OCI-LY7 (cell line): ENCODE results near the gene ZBTB20. TPM values are rescaled to one million over a fixed set of nuclear protein-coding genes. Genes with fewer than 3 reads are reported as not detected.

Experiments used
- BruUV-seq: library from RNA; stranded (reverse); fragments of 400-500 nt; replicated peaks from 2 replicates; lab custom pipeline; 2021; lab: Mats Ljungman, UMichigan
- CTCF ChIA-PET: fragments of 300-600 bp; sonication (Branson Sonifier 250); formaldehyde crosslinking; loops from one replicate; lab custom pipeline; 2022; ENCODE audit warnings: antibody characterized with exemption; ENCODE audit not compliant: unreplicated experiment; lab: Charles Lee
- POLR2A ChIA-PET: fragments of 300-600 bp; sonication (Branson Sonifier 250); formaldehyde crosslinking; loops from one replicate; lab custom pipeline; 2022; ENCODE audit warnings: antibody characterized with exemption; lab: Charles Lee
- DNase-seq: peaks from one replicate; pipeline ENCODE4 v3.0.0-alpha.2; 2015; ENCODE audit warnings: low spot score
- H2AFZ ChIP-seq: fragments of 200-600 bp; sonication (generic), shearing (Covaris generic); 2 replicates; pipeline ENCODE4 v1.6.1; 2014; ENCODE audit warnings: mild to moderate bottlenecking, antibody characterized with exemption, low read length, moderate library complexity
- H3K27ac ChIP-seq: fragments of 200-600 bp; sonication (generic); 2 replicates; pipeline ENCODE4 v1.5.1; 2014; ENCODE audit warnings: mixed run types, low read depth, mild to moderate bottlenecking, moderate library complexity, low read length, inconsistent platforms; ENCODE audit not compliant: poor library complexity, severe bottlenecking
- H3K36me3 ChIP-seq: fragments of 200-600 bp; sonication (generic); 2 replicates; pipeline ENCODE4 v1.6.1; 2014; ENCODE audit warnings: mild to moderate bottlenecking, antibody characterized with exemption, low read length, moderate library complexity, mixed read lengths; ENCODE audit not compliant: insufficient read depth
- H3K4me1 ChIP-seq: fragments of 200-600 bp; sonication (generic); 2 replicates; pipeline ENCODE4 v1.5.1; 2014; ENCODE audit warnings: mild to moderate bottlenecking, low read length; ENCODE audit not compliant: insufficient read depth, poor library complexity, severe bottlenecking
- H3K4me2 ChIP-seq: fragments of 200-600 bp; sonication (generic); 2 replicates; pipeline ENCODE4 v1.6.1; 2014; ENCODE audit warnings: mild to moderate bottlenecking, low read length
- H3K4me3 ChIP-seq: fragments of 200-600 bp; sonication (generic); 2 replicates; pipeline ENCODE4 v1.5.1; 2014; ENCODE audit warnings: mild to moderate bottlenecking, low read depth, low read length; ENCODE audit not compliant: poor library complexity, severe bottlenecking
- H3K79me2 ChIP-seq: fragments of 200-600 bp; sonication (generic); 2 replicates; pipeline ENCODE4 v1.6.1; 2016; ENCODE audit warnings: low read depth, mild to moderate bottlenecking, low read length, moderate library complexity, mixed read lengths; ENCODE audit not compliant: insufficient read depth
- H3K9me2 ChIP-seq: fragments of 200-600 bp; sonication (generic); 2 replicates; pipeline ENCODE4 v1.6.1; 2016; ENCODE audit warnings: mild to moderate bottlenecking, low read length, mixed read lengths; ENCODE audit not compliant: insufficient read depth
- H3K9me3 ChIP-seq: fragments of 200-600 bp; sonication (generic); 2 replicates; pipeline ENCODE4 v1.6.1; 2014; ENCODE audit warnings: mild to moderate bottlenecking, mixed run types, low read length, mixed read lengths
- H4K20me1 ChIP-seq: fragments of 200-600 bp; sonication (generic); 2 replicates; pipeline ENCODE4 v1.6.1; 2014; ENCODE audit warnings: mild to moderate bottlenecking, antibody characterized with exemption, low read length, moderate library complexity, mixed read lengths; ENCODE audit not compliant: insufficient read depth
- EZH2phosphoT487 ChIP-seq: fragments of 200-600 bp; sonication (generic); IDR thresholded peaks from 2 replicates; pipeline ENCODE4 v1.6.1; 2018; ENCODE audit warnings: low read depth, borderline replicate concordance, mild to moderate bottlenecking, mixed run types, antibody characterized with exemption, low read length, moderate library complexity, mixed read lengths
- intact Hi-C: fragments of 100-400 bp; cut with micrococcal nuclease; formaldehyde crosslinking; loops from one replicate; pipeline ENCODE4 v1.10.0; 2022; ENCODE audit not compliant: unreplicated experiment
- total RNA-seq, 2 experiments: library from RNA; depleted of rRNA in 1 of 2; stranded (reverse); fragments of >200 nt in 1 of 2; shearing (Covaris generic) in 1 of 2; gene quantifications; 2 replicates each; pipeline ENCODE4 v1.2.3, GENCODE V29; 2014 to 2022
- TF ChIP-seq, protein P1 (sequence below): fragments of 200-600 bp; sonication (generic); conservative IDR thresholded peaks from 2 replicates; pipeline ENCODE4 v1.5.1; 2014; ENCODE audit warnings: mild to moderate bottlenecking, antibody characterized with exemption, low read length, moderate library complexity, mixed read lengths

Gene ZBTB20
- total RNA-seq, 2 experiments from 2014 or later: 5.5 to 11.8 TPM

GRCh38 chr3:114328345-114328744 is 818.7 kb downstream of the ZBTB20 start:
- Histone ChIP-seq H3K4me1 (peaks cover 10% of the 10 kb centered on the region), H3K4me3 (no peak overlapping the region), H3K36me3 (no peaks in the 10 kb centered on the region), H2AFZ (no peak overlapping the region), H3K4me2 (no peak overlapping the region), H3K27ac (no peak overlapping the region), H3K9me3 (peaks cover 4% of the 10 kb centered on the region; the same call in 1 of the 2 replicates), H3K9me2 (no peaks in the 10 kb centered on the region), H4K20me1 (no peaks in the 10 kb centered on the region), H3K79me2 (no peaks in the 10 kb centered on the region)
- DNase-seq: no peak
- intact Hi-C loops: no loop called here
- BruUV-seq: no TSS peak
- POLR2A ChIA-PET: interaction anchor here (1.1 to 1.3 kb wide), 2 partner anchors 17 to 21 kb away, joined by 3 to 5 read pairs; no protein-coding TSS in a partner anchor
- CTCF ChIA-PET: no interaction called here
- TF ChIP-seq, protein P1, sequence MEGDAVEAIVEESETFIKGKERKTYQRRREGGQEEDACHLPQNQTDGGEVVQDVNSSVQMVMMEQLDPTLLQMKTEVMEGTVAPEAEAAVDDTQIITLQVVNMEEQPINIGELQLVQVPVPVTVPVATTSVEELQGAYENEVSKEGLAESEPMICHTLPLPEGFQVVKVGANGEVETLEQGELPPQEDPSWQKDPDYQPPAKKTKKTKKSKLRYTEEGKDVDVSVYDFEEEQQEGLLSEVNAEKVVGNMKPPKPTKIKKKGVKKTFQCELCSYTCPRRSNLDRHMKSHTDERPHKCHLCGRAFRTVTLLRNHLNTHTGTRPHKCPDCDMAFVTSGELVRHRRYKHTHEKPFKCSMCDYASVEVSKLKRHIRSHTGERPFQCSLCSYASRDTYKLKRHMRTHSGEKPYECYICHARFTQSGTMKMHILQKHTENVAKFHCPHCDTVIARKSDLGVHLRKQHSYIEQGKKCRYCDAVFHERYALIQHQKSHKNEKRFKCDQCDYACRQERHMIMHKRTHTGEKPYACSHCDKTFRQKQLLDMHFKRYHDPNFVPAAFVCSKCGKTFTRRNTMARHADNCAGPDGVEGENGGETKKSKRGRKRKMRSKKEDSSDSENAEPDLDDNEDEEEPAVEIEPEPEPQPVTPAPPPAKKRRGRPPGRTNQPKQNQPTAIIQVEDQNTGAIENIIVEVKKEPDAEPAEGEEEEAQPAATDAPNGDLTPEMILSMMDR: no peak
- TF ChIP-seq EZH2phosphoT487: no peak

DNA sequence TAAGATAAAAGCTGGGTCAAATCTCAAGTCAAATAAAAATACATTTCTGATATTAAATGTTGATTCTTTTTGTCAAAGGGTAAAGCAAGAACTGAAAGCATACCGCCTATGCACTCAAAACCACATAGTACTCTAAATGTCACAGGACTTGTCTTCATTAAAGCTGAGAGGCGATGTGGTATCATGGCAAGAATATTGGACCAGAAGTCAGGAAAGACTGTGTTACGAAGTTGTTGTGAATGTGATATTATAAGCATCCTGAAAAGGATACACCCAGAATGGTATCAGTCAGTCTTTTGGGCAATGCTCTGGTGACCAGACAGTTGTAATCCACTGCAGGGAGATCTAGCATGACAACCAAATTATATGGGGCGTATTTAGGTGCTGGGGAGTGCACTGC is 819.4 kb downstream of the ZBTB20 start:
- Histone ChIP-seq H2AFZ (no peak overlapping the region), H3K79me2 (no peaks in the 10 kb centered on the region), H3K27ac (no peak overlapping the region), H3K9me3 (peaks cover 4% of the 10 kb centered on the region; the same call in 1 of the 2 replicates), H4K20me1 (no peaks in the 10 kb centered on the region), H3K4me3 (no peak overlapping the region), H3K9me2 (no peaks in the 10 kb centered on the region), H3K4me2 (no peak overlapping the region), H3K4me1 (peaks cover 3% of the 10 kb centered on the region), H3K36me3 (no peaks in the 10 kb centered on the region)
- POLR2A ChIA-PET: interaction anchor here (0.6 to 1.1 kb wide), 3 partner anchors 16 to 104 kb away, joined by 3 read pairs; no protein-coding TSS in a partner anchor
- TF ChIP-seq EZH2phosphoT487: no peak
- TF ChIP-seq, protein P1: no peak
- no peak for DNase-seq
- no TSS peak for BruUV-seq
- CTCF ChIA-PET: no interaction called here
- intact Hi-C loops: no loop called here

- no TSS peak for BruUV-seq
- Histone ChIP-seq H2AFZ (no peak overlapping the region), H3K4me3 (no peak overlapping the region), H3K36me3 (no peaks in the 10 kb centered on the region), H3K79me2 (no peaks in the 10 kb centered on the region; the same call in 1 of the 2 replicates), H3K4me2 (no peak overlapping the region), H3K9me2 (no peaks in the 10 kb centered on the region), H3K27ac (no peak overlapping the region), H4K20me1 (no peaks in the 10 kb centered on the region), H3K4me1 (no peaks in the 10 kb centered on the region), H3K9me3 (no peaks in the 10 kb centered on the region)
- no peak for TF ChIP-seq EZH2phosphoT487
- TF ChIP-seq, protein P1: no peak
- intact Hi-C loops: no loop called here
- POLR2A ChIA-PET: interaction anchor here (1.6 kb wide), 1 partner anchor 10 kb away, joined by 5 read pairs; no protein-coding TSS in a partner anchor
- CTCF ChIA-PET: interaction anchor here (0.5 kb wide), 1 partner anchor 174 kb away, joined by 3 read pairs; no protein-coding TSS in a partner anchor
- no peak for DNase-seq
Measured at GRCh38 chr3:114323546-114324254, 823.4 kb downstream of the ZBTB20 start.
